GM10266 (cell line): ENCODE results near the gene COLEC12.
"Not testable (repeated sequence)": the region's sequence is repeated elsewhere in the genome, so short reads cannot be mapped to it uniquely, and the experiment has no call there.

Experiments used
- DNase-seq: peaks from one replicate; pipeline ENCODE4 v3.0.0; 2012; ENCODE audit errors: extremely low spot score
- CTCF ChIP-seq: IDR thresholded peaks from 2 replicates; pipeline ENCODE4 v1.5.1; 2012; ENCODE audit warnings: mild to moderate bottlenecking, low read depth; ENCODE audit not compliant: control insufficient read depth, insufficient read depth; ENCODE audit errors: missing control alignments

Gene COLEC12

GRCh38 chr18:407626-408224 is 92.8 kb downstream of the COLEC12 start:
- DNase-seq: no peak
- no peak for TF ChIP-seq CTCF

GRCh38 chr18:407191-407590 is 93.3 kb downstream of the COLEC12 start:
- no peak for TF ChIP-seq CTCF
- DNase-seq: no peak

GRCh38 chr18:406677-407076 is 93.8 kb downstream of the COLEC12 start:
- TF ChIP-seq CTCF: no peak
- DNase-seq: no peak

- DNase-seq: not testable (repeated sequence)
Observed at GRCh38 chr18:405006-405405, 95.5 kb downstream of the COLEC12 start.

GRCh38 chr18:404061-404636 is 96.4 kb downstream of the COLEC12 start:
- DNase-seq: no peak
- TF ChIP-seq CTCF: no peak

GRCh38 chr18:402129-402528 is 98.4 kb downstream of the COLEC12 start:
- no peak for TF ChIP-seq CTCF
- DNase-seq: no peak

- no peak for DNase-seq
Observed at GRCh38 chr18:400456-400855, 100.0 kb downstream of the COLEC12 start.

More at GRCh38 chr18:400456-400855, 100.0 kb downstream of the COLEC12 start:
- no peak for TF ChIP-seq CTCF
